ENCODE results near the gene P2RY2.

The P2RY2 gene

DNA sequence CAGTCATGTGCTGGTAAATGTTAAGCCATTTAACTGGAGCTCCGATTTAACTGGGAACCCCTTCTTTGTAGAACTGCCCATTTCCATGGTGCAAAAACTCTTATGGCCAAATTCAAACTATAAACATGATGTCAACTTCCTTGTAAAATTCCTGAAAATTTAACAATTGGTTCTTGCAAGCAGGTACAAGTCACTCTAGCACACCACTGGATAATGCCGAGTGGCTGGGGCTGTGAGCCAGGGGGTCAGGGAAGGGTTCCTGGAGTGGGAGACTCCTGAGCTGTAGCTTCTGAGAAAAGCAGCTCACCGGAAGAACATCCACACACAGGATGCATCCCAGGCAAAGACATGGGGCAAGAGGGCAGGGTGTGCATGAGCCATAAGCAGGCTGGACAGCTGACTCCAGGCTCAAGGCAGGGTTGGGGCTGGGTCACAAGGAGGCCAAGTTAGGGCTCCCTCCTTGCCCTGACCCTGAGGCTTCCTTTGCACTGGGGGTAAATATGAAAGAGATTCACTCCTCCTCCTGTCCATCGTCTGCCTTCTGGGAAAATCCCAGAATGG is 18.2 kb downstream of the P2RY2 start (continued):
- TF ChIP-seq, protein P1, sequence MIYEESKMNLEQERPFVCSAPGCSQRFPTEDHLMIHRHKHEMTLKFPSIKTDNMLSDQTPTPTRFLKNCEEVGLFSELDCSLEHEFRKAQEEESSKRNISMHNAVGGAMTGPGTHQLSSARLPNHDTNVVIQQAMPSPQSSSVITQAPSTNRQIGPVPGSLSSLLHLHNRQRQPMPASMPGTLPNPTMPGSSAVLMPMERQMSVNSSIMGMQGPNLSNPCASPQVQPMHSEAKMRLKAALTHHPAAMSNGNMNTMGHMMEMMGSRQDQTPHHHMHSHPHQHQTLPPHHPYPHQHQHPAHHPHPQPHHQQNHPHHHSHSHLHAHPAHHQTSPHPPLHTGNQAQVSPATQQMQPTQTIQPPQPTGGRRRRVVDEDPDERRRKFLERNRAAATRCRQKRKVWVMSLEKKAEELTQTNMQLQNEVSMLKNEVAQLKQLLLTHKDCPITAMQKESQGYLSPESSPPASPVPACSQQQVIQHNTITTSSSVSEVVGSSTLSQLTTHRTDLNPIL (CRISPR knock-in tag; IDR thresholded peaks at IDR 0.05; ENCODE audit: low read depth) = no peak
- TF ChIP-seq ESRRG (CRISPR knock-in tag; IDR thresholded peaks at IDR 0.05) (no peak), ZFP3 (CRISPR knock-in tag; IDR thresholded peaks at IDR 0.05) (no peak), ZNF8 (CRISPR knock-in tag; IDR thresholded peaks at IDR 0.05) (no peak)
- TF ChIP-seq, protein P2, sequence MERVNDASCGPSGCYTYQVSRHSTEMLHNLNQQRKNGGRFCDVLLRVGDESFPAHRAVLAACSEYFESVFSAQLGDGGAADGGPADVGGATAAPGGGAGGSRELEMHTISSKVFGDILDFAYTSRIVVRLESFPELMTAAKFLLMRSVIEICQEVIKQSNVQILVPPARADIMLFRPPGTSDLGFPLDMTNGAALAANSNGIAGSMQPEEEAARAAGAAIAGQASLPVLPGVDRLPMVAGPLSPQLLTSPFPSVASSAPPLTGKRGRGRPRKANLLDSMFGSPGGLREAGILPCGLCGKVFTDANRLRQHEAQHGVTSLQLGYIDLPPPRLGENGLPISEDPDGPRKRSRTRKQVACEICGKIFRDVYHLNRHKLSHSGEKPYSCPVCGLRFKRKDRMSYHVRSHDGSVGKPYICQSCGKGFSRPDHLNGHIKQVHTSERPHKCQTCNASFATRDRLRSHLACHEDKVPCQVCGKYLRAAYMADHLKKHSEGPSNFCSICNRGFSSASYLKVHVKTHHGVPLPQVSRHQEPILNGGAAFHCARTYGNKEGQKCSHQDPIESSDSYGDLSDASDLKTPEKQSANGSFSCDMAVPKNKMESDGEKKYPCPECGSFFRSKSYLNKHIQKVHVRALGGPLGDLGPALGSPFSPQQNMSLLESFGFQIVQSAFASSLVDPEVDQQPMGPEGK (CRISPR knock-in tag; IDR thresholded peaks at IDR 0.05; ENCODE audit: borderline replicate concordance) = no peak

DNA sequence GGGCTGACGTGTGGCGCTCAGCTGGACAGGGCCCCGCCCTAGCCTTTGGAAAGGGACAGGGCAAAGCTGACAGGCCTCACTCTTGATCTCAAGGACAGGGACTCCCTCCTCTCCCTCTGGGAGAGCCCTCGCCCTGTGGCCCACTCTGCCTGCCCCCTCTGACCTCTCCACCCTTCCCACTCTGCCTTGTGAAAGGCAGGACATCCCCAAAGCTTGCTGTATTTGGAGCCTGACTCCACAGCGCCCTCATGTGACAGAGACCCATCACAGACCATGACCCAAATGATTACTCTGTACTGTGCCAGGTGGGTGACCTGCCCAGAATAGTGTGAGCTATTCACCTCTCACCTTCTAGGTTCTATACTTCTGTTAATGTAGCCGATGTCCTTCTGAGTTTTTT is 18.8 kb downstream of the P2RY2 start:
- TF ChIP-seq ZNF70 (CRISPR knock-in tag; IDR thresholded peaks at IDR 0.05) (peak; percentile 84), CSDC2 (CRISPR knock-in tag; IDR thresholded peaks at IDR 0.05) (no peak)
- peak; percentile 67 for ATAC-seq

DNA sequence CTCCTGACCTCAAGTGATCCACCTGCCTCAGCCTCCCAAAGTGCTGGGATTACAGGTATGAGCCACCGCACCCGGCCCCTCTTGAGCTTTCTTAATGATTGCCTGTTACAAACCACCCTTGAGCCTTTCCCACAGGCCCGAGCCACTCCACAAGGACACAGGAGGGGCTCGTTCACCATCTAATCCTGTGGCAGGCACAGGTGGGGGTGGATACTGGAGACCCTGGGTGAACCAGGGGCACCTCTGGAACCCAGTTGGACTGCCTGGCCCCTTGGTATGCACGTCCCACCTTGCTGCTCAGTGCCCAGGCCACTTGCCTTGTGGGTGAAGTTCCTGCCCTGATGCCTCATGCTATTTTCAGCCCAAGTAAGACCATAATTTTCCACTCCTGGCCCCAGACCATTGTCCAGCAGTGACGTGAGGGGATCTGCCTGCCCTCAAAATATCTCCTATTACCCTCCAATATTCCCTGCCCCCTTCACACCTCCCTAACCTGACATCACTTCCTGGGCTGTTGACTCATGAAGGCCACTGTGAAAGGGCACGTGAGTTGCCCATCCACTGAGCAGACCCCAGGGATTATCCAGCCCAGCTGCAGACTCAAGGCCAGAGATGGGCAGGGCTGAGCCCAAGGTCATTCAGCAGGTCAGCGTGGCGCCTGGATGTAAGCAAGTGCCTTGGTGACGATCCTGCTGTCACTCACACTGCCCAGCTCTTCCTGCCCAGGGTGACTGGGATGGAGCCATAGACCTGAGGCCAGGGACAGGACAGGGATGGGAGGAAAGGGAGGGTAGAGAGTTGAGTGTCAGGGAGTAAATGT is 19.6 kb downstream of the P2RY2 start:
- ATAC-seq = no peak
- TF ChIP-seq, protein P1 (CRISPR knock-in tag; IDR thresholded peaks at IDR 0.05; ENCODE audit: low read depth) = no peak

DNA sequence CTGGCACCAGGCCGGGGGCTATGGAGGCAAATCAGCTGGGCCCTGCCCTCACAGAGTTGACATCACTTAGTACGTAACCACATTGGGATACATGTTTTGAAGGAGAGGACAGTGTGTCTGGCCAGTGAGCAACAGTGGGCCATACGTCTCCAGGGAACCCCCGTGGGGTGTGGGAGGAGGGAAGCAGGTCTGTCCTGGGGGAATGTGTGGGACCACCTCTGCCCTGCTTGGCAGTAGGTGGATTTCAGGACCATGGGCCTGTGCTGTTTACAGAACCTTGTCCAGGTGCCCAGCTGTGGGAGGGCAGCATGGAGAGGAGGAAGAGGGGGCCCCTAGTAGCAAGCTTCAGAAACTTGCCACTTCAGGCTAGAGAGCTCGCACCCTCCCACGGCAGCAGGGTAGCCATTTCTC is 21.0 kb downstream of the P2RY2 start:
- TF ChIP-seq, protein P1 (CRISPR knock-in tag; IDR thresholded peaks at IDR 0.05; ENCODE audit: low read depth) = no peak
- TF ChIP-seq RARB (CRISPR knock-in tag; IDR thresholded peaks at IDR 0.05) = no peak
- TF ChIP-seq ZC3H10 (CRISPR knock-in tag; IDR thresholded peaks at IDR 0.05) = no peak
- TF ChIP-seq SNAI2 (CRISPR knock-in tag; IDR thresholded peaks at IDR 0.05) = no peak
- no peak for TF ChIP-seq BACH2 (CRISPR knock-in tag; IDR thresholded peaks at IDR 0.05; ENCODE audit: borderline replicate concordance)
- TF ChIP-seq ZNF70 (CRISPR knock-in tag; IDR thresholded peaks at IDR 0.05) = no peak
- no peak for TF ChIP-seq ESRRG (CRISPR knock-in tag; IDR thresholded peaks at IDR 0.05)
- TF ChIP-seq ARNTL (CRISPR knock-in tag; IDR thresholded peaks at IDR 0.05; ENCODE audit: borderline replicate concordance, low read depth) = no peak
- TF ChIP-seq, protein P3, sequence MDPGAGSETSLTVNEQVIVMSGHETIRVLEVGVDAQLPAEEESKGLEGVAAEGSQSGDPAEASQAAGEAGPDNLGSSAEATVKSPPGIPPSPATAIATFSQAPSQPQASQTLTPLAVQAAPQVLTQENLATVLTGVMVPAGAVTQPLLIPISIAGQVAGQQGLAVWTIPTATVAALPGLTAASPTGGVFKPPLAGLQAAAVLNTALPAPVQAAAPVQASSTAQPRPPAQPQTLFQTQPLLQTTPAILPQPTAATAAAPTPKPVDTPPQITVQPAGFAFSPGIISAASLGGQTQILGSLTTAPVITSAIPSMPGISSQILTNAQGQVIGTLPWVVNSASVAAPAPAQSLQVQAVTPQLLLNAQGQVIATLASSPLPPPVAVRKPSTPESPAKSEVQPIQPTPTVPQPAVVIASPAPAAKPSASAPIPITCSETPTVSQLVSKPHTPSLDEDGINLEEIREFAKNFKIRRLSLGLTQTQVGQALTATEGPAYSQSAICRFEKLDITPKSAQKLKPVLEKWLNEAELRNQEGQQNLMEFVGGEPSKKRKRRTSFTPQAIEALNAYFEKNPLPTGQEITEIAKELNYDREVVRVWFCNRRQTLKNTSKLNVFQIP (CRISPR knock-in tag; IDR thresholded peaks at IDR 0.05; ENCODE audit: borderline replicate concordance, low read depth) = no peak
- TF ChIP-seq TCF4 (CRISPR knock-in tag; IDR thresholded peaks at IDR 0.05; ENCODE audit: borderline replicate concordance) = no peak
- TF ChIP-seq ISL1 (CRISPR knock-in tag; IDR thresholded peaks at IDR 0.05) = no peak
- no peak for TF ChIP-seq CSDC2 (CRISPR knock-in tag; IDR thresholded peaks at IDR 0.05)
- no peak for TF ChIP-seq ZNF565 (CRISPR knock-in tag; conservative IDR thresholded peaks at IDR 0.05; ENCODE audit: low read depth)
- TF ChIP-seq ZFP3 (CRISPR knock-in tag; IDR thresholded peaks at IDR 0.05) = no peak
- TF ChIP-seq, protein P4, sequence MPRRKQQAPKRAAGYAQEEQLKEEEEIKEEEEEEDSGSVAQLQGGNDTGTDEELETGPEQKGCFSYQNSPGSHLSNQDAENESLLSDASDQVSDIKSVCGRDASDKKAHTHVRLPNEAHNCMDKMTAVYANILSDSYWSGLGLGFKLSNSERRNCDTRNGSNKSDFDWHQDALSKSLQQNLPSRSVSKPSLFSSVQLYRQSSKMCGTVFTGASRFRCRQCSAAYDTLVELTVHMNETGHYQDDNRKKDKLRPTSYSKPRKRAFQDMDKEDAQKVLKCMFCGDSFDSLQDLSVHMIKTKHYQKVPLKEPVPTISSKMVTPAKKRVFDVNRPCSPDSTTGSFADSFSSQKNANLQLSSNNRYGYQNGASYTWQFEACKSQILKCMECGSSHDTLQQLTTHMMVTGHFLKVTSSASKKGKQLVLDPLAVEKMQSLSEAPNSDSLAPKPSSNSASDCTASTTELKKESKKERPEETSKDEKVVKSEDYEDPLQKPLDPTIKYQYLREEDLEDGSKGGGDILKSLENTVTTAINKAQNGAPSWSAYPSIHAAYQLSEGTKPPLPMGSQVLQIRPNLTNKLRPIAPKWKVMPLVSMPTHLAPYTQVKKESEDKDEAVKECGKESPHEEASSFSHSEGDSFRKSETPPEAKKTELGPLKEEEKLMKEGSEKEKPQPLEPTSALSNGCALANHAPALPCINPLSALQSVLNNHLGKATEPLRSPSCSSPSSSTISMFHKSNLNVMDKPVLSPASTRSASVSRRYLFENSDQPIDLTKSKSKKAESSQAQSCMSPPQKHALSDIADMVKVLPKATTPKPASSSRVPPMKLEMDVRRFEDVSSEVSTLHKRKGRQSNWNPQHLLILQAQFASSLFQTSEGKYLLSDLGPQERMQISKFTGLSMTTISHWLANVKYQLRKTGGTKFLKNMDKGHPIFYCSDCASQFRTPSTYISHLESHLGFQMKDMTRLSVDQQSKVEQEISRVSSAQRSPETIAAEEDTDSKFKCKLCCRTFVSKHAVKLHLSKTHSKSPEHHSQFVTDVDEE (CRISPR knock-in tag; IDR thresholded peaks at IDR 0.05) = no peak
- no peak for TF ChIP-seq ZFP30 (CRISPR knock-in tag; IDR thresholded peaks at IDR 0.05)
- TF ChIP-seq, protein P5, sequence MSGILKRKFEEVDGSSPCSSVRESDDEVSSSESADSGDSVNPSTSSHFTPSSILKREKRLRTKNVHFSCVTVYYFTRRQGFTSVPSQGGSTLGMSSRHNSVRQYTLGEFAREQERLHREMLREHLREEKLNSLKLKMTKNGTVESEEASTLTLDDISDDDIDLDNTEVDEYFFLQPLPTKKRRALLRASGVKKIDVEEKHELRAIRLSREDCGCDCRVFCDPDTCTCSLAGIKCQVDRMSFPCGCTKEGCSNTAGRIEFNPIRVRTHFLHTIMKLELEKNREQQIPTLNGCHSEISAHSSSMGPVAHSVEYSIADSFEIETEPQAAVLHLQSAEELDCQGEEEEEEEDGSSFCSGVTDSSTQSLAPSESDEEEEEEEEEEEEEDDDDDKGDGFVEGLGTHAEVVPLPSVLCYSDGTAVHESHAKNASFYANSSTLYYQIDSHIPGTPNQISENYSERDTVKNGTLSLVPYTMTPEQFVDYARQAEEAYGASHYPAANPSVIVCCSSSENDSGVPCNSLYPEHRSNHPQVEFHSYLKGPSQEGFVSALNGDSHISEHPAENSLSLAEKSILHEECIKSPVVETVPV (CRISPR knock-in tag; IDR thresholded peaks at IDR 0.05) = no peak
- no peak for ATAC-seq
